ENCODE data around the gene LRRFIP1.

Gene LRRFIP1

GRCh38 chr2:237798236-237799059 is 171.1 kb downstream of the LRRFIP1 start, which contains the start of gene RBM44:
Gene RBM44 (plus strand): TSS chr2:237798779. CDS start chr2:237813610, 14,831 bp downstream.
- no peak for DNase-seq

GRCh38 chr2:237799060-237799428 is 171.7 kb downstream of the LRRFIP1 start:
- DNase-seq, result no peak

GRCh38 chr2:237801466-237801865 is 174.1 kb downstream of the LRRFIP1 start:
- no peak for DNase-seq

- no peak for DNase-seq
Measured at GRCh38 chr2:237806334-237806733, 178.9 kb downstream of the LRRFIP1 start.

GRCh38 chr2:237815637-237816036 is 188.2 kb downstream of the LRRFIP1 start:
- DNase-seq, result no peak

- DNase-seq, result no peak
Measured at GRCh38 chr2:237816531-237816930, 189.1 kb downstream of the LRRFIP1 start.

- DNase-seq, result no peak
Measured at GRCh38 chr2:237818066-237818473, 190.7 kb downstream of the LRRFIP1 start.

- no peak for DNase-seq
Measured at GRCh38 chr2:237819231-237819630, 191.8 kb downstream of the LRRFIP1 start.

GRCh38 chr2:237820421-237820820 is 193.0 kb downstream of the LRRFIP1 start:
- DNase-seq, result no peak

GRCh38 chr2:237823544-237823943 is 196.2 kb downstream of the LRRFIP1 start:
- DNase-seq, result no peak

- no peak for DNase-seq
Measured at GRCh38 chr2:237824085-237824484, 196.7 kb downstream of the LRRFIP1 start.

- no peak for DNase-seq
Measured at GRCh38 chr2:237827421-237827987, 200.1 kb downstream of the LRRFIP1 start.
